Measurements from ENCODE around the gene COQ3.

DNA sequence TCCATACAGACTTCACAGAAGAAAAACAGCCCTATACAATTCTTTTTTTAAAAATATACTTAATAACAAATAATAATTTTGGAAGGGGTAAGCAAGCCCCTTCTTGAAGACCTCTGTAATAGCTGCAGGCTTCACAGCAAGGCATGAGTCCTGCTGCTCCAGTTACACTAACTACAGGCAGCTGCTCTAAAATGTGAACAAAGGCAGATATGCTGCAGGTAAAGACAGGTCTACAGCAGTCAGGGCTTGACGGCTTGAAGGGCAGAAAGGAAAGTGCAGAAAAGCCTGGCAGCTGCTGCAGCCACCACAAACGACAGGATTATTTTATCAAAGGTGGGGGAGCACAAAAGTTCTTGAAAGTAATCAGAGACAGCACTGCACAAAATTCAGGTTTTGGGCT is 55.8 kb downstream of the COQ3 start:
- TF ChIP-seq, protein P1, sequence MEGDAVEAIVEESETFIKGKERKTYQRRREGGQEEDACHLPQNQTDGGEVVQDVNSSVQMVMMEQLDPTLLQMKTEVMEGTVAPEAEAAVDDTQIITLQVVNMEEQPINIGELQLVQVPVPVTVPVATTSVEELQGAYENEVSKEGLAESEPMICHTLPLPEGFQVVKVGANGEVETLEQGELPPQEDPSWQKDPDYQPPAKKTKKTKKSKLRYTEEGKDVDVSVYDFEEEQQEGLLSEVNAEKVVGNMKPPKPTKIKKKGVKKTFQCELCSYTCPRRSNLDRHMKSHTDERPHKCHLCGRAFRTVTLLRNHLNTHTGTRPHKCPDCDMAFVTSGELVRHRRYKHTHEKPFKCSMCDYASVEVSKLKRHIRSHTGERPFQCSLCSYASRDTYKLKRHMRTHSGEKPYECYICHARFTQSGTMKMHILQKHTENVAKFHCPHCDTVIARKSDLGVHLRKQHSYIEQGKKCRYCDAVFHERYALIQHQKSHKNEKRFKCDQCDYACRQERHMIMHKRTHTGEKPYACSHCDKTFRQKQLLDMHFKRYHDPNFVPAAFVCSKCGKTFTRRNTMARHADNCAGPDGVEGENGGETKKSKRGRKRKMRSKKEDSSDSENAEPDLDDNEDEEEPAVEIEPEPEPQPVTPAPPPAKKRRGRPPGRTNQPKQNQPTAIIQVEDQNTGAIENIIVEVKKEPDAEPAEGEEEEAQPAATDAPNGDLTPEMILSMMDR (IDR thresholded peaks at IDR 0.05): no peak
- no peak for TF ChIP-seq POLR2A (IDR thresholded peaks at IDR 0.05)
